AG08395 (cell line): ENCODE data around the gene STRN3.
"Not testable (repeated sequence)": the region's sequence is repeated elsewhere in the genome, so short reads cannot be mapped to it uniquely, and the experiment has no call there.

Experiments used
- DNase-seq: peaks from one replicate; pipeline ENCODE4 v3.0.0; 2012; ENCODE audit warnings: mixed read lengths, low spot score

STRN3 gene, protein sequence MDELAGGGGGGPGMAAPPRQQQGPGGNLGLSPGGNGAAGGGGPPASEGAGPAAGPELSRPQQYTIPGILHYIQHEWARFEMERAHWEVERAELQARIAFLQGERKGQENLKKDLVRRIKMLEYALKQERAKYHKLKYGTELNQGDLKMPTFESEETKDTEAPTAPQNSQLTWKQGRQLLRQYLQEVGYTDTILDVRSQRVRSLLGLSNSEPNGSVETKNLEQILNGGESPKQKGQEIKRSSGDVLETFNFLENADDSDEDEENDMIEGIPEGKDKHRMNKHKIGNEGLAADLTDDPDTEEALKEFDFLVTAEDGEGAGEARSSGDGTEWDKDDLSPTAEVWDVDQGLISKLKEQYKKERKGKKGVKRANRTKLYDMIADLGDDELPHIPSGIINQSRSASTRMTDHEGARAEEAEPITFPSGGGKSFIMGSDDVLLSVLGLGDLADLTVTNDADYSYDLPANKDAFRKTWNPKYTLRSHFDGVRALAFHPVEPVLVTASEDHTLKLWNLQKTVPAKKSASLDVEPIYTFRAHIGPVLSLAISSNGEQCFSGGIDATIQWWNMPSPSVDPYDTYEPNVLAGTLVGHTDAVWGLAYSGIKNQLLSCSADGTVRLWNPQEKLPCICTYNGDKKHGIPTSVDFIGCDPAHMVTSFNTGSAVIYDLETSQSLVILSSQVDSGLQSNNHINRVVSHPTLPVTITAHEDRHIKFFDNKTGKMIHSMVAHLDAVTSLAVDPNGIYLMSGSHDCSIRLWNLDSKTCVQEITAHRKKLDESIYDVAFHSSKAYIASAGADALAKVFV

DNA sequence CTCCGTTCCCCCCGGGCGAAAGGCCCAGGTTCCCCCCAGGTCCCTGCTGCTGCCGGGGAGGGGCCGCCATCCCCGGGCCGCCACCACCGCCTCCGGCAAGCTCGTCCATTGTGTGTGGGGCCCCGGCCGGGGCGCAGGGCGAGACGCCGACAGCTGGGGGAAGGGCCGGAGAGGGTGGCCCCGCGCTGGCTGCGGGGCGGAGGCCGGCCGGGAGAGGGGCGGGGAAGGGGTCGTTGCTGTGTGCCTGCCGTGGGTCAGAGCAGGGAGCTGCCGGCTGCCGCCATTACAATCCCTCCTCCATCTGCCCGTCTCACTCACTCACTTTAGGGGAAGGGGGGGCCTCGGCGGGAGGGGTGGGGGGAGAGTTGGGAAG is at the start of gene STRN3:
STRN3 (minus strand) TSS at position 303 of the 373 bp plus-strand sequence; CDS start at position 109, 194 bp downstream.
- no peak for DNase-seq

DNA sequence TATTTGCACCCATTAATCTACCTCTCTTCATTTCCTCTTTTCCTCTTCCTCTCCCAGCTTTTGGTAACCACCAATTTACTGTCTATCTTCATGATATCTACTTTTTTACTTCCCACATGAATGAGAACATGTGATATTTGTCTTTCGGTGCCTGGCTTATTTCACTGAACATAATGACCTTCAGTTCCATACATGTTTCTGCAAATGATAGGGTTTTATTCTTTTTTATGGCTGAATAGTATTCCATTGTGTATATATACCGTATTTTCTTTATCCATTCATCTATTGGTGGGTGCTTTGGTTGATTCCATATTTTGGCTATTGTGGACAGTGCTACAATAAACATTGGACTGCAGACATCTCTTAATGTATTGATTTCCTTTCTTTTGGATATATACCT is 49.0 kb upstream of the STRN3 start:
- no peak for DNase-seq

DNA sequence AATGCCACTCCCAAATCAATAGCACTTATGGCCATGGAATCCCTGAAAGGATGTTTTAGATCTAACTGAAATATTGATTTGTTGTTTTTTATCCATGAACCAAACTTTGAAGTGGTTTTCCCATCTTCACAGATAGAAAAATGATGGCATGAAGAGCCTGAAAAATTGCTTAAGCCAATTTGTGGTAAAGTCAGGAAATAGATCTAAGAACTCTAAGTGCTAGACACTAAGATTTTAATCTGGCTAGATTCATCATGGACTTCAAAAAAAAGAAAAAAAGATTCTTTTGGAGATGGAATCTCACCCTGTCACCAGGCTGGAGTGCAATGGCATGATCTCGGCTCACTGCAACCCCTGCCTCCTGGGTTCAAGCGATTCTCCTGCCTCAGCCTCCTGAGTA is 45.0 kb upstream of the STRN3 start:
- DNase-seq, result no peak

DNA sequence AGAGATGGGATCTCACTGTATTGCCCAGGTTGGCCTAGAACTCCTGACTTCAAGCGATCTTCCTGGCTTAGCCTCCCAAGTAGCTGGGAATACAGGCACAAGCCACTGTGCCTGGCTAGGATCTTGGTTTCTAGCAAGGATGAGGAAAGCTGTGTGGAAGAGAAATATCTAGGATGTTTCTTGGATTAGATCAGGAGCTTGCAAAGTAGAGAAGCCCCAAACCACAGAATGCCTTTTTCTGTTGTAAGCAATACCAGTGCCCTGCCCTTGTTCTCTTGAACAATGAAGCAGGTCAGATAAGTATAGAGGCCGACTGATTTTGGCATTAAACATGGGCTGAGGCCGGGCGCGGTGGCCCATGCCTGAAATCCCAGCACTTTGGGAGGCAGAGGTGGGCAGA is 44.3 kb upstream of the STRN3 start:
- peak; percentile 92 for DNase-seq

DNA sequence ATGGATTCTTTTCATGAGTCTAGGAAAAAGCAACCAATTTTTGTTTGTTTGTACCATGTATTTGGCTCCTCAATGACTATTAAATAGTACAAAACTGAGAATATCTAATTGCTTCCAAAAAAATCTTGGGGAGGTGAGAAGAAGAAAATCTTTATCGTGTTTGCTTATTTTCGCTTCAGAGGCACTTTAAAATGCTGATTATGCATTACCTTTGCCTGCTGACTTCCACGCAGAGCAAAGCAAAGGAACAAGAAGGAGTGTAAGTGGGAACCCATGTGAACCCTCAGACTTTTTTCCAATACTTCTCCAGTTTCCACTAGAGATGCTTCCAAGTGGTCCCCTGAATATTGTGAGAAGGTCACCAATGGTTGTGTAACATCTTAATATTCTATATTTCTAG is 43.2 kb upstream of the STRN3 start:
- DNase-seq, result no peak

DNA sequence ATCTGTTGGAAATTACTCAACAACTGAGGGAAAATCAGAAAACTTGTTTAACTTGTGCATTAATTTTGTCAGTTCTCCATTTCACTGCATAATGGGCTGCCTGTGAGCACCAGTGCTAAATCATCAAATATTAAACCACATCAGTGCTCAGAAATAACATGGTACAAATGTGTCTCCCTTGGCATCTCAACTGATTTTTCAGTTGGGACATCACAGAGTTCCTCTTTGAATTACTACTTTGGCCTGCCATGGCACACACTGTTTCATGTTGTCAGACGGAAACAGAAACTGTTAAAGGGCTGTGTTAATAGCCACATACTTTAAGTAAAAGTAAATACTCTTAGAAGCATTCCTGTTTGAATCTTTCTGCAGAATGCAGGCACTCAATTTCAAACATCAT is 42.1 kb upstream of the STRN3 start:
- no peak for DNase-seq

DNA sequence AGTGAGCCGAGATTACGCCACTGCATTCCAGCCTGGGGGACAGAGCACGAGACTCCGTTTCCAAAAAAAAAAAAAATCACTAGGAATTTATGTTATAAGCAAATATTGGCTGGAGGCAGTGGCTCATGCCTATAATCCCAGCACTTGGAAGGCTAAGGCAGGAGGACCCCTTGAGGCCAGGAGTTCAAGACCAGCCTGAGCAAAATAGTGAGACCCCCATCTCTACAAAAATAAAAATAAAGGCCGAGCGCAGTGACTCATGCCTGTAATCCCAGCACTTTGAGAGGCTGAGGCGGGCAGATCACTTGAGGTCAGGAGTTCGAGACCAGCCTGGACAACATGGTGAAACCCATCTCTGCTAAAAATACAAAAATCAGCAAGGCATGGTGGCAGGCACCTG is 36.7 kb upstream of the STRN3 start:
- not testable (repeated sequence) for DNase-seq

DNA sequence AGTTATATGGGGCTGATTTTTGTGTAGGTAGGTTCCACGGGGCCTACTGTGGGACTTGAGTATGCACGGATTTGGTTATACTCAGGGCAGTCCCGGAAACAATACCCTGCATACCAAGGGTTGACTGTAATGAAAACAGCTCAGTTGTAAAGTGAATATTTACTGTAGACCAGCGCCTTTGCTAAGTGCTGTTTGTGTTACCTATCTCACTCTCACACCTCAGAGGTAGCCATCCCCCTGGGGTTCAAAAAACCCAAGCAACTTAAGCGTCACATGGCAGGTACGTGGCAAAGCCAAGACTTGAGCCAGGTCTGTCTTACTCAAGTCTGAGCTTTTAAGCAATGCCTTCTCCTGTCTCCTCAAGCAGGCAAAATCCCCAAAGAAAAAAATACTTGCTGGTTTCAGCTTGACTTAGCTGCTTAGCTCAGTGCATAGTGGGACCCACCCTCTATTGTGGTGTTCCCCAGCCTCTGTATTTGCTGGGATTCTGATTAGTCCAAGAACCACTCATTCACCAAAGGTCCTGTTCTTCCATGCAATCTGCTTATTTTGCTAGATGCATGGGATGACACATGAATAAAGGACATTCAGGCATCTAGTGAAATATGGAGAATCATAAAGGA is 34.2 kb upstream of the STRN3 start:
- no peak for DNase-seq

DNA sequence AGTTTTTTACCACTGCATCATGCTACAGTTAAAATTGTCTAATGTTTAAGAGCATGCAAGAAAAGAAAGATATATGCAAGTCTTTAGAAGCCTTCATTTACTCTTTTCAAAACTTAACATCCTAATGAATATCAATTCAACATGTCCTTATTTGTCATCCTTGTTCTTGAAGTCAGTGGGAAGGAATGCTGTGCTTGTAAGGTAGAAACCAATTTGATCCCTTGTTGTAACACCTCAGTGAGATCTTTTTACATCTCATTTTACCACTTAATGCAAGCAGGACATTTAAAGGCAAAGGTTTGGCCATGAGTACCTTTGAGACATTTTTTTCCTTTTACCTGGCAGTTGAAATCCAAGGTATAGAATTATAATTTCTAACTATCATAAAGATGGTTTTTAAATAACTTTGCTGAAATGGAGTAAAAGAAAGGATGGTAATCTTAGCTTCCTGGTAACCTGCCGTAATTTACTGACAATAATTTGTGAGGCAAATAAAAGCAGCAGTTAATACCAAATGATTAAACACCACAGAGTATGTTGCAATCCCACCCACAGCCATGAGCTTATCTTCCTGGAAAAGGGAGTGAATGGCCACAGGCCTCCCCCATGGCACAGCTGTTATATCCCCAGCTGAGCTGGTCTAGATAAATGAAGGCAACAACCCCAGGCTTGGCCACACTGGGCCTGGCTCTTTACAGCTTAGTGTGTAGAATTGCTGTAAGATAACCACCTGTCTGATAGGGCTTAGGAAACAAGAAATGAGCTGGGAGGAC is 33.2 kb upstream of the STRN3 start:
- DNase-seq, result peak; percentile 41

DNA sequence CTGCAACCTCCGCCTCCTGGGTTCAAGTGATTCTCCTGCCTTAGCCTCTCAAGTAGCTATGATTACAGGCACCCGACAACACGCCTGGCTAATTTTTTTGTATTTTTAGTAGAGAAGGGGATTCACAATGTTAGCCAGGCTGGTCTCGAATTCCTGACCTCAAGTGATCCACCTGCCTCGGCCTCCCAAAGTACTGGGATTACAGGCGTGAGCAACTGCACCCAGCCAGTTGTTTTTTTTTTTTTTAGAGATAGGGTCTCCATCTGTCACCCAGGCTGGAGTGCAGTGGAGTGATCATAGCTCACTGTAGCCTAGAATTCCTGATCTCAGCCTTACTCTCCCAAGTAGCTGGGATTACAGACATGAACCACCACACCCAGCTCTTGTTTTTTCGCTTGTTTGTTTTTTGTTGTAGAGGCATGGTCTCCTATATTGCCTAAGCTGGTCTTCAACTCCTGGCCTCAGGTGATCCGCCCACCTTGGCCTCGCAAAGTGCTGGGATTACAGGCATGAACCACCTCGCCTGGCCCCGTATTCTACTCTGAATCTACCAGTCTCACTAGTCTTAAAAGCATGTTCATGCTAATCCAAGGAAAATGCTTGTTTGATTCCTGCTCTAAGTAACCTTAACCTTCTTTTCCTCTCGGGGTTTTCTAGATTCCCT is 31.7 kb upstream of the STRN3 start:
- DNase-seq, result no peak

DNA sequence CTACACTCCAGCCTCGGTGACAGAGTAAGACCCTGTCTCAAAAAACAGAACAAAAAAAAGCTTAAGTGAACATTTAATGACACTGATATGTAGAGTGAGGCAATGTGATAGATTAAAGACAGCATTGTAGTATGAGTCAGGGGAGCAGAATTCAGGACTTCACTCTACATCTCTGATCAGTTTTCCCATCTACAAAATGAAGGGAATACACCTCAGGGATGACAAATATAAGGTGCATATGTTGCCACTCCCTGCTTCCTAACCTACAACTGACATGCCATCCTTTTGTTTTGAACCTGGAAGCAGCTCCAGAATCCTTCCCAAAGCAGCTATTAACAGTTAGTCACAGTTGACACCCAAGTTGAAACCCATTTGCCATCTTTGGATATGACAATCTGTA is 30.9 kb upstream of the STRN3 start:
- no peak for DNase-seq

DNA sequence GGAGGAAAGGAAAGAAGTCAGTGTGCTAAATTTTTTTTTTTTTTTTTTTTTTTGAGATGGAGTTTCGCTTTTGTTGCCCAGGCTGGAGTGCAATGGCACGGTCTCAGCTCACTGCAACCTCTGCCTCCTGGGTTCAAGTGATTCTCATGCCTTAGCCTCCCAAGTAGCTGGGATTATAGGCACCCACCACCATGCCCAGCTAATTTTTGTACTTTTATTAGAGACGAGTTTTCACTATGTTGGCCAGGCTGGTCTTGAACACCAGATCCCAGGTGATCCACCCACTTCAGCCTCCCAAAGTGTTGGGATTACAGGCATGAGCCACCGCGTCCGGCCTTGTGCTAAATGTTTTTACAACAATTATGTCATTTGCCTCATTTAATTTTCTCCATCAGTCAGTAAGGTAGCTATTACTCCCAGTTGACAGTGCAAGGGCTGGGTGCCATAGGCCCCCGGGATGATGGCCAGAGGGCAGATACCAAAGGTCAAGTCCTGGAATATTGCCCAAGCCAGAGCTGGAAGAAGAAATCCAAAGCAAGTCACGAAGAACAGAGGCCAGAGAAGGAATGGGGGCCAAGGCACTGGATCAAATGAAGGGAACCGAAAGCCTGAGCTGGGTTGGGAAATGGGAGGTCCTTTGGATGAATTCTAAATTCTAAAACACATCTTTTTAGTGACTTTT is 26.9 kb upstream of the STRN3 start:
- DNase-seq, result not testable (repeated sequence)

DNA sequence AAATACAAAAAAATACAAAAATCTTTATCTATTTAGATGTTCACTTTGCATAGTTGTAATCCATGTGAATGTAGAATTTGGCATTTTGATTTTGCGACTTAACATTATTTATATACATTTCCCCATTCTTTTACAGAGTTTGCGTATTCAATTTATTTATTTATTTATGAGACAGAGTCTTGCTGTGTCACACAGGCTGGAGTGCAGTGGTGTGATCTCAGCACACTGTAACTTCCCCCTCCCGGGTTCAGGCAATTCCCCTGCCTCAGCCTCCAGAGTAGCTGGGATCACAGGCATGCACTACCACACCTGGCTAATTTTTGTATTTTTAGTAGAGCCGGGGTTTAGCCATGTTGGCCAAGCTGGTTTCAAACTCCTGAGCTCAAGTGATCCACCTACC is 25.3 kb upstream of the STRN3 start:
- no peak for DNase-seq

DNA sequence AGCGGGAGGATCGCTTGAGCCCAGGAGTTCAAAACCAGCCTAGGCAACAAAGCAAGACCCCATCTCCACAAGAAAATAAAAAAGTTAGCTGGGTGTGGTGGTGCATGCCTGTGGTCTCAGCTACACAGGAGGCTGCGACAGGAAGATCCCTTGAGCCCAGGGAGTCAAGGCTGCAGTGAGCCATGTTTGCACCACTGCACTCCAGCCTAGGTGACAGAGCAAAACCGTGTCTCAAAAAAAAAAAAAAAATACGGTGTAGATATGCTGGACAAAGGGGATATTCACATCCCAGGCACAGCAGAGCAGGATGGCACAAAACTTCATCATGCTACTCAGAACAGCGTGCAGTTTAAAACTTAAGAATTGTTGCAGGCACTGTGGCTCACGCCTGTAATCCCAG is 24.8 kb upstream of the STRN3 start:
- DNase-seq, result no peak

DNA sequence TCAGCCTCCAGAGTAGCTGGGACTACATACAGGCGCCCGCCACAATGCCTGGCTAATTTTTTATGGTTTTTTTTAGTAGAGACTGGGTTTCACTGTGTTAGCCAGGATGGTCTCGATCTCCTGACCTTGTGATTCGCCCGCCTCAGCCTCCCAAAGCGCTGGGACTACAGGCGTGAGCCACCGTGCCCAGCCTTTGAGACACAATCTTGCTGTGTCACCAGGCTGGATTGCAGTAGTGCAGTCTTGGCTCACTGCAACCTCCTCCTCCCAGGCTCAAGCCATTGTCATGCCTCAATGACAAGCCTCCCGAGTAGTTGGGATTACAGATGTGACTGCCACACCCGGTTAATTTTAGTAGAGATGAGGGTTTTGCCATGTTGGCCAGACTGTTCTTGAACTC is 21.3 kb upstream of the STRN3 start:
- DNase-seq, result no peak

DNA sequence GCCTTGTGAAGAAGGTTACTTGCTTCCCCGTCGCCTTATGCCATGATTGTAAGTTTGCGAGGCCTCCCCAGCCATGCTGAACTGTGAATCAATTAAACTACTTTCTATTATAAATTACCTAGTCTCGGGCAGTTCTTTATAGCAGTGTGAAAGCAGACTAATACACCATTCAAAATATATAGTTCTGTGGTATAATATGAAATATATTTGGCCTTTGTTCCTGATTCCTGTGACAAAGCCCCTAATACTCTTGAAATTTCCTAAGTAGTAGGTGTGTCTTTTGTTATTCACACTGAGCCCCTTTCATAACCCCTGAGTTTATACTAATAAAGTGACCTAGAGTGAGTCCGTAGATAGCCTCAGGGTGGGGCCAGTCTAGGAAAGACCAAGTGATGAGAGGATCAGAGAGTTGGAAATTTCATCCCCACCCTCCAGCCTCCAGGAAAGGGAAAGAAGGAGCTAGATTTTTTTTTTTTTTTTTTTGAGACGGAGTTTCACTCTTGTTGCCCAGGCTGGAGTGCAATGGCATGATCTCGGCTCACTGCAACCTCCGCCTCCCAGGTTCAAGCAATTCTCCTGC is 19.4 kb upstream of the STRN3 start:
- no peak for DNase-seq

DNA sequence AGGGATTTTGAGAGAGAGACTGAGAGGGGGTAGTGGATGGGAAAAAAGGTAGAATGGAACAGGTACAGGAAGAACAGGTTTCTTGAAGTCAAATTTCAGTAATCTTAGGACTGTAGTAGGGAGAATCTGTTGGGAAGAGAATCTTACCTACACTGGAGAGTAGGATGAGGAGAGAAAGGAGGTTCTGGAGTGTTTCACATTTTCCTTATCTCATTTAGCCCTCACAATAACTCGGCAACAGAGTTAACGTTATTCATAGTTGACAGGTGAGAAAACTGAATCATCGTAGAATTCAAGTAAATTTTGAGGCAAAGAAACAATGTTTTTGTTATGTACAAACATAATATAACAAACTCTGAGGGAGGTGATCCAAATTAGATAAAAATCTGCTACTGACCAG is 17.2 kb upstream of the STRN3 start:
- DNase-seq, result no peak

DNA sequence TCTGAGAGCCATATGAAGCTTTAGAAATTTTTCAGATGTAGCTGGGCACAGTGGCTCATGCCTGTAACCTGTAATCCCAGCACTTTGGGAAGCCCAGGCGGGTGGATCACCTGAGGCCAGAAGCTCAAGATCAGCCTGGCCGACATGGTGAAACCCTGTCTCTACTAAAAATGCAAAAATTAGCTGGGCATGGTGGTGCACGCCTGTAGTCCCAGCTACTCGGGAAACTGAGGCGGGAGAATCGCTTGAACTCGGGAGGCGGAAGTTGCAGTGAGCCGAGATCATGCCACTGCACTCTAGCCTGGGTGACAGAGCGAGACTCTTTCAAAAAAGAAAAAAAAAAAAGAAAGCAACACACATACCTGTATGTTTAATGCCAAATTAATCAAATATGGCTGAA is 16.7 kb upstream of the STRN3 start:
- not testable (repeated sequence) for DNase-seq

DNA sequence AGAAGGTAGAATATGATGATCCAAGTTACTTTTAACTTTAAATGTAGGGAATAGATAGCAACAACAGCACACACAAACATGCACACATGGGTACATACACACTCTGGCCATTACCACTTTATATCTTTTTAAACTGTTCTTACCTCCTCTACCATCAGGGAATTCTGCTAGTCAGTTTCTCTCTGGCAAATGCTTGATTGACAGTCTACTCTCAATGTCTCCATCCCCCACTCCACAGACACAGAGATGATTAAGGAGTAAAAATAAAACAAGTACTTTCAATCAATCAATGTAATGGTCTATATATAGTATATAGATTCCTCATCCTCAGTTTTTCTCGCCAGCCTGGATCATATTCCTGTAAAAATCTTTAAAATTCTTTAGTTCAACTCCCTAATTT is 16.1 kb upstream of the STRN3 start:
- no peak for DNase-seq

DNA sequence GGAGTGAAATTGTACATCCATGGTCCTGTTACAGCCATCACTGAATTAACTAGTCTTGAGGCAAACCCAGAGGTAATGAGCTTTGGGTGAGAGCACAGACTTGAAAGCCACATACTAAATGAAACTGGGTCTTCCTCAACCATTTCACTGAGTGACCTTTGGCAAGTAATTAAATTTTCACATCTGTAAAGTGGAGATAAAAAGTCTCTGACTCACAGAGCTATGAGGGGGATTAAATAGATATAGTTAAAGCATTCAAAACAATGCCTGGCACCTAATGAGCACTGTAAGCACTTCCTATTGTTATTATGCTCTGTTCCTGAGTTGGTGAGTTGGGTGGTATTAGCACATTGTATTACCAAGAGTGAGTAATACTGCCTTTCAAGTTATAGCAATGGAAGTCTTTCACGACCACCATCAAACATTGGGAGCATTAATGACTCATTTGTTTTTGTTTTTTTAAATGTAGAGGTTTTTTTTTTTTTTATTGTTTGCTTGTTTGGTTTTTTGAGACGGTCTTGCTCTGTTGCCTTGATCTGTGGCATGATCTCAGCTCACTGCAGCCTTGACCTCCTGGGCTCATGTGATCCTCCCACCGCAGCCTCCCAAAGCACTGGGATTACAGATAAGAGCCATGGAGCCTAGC is 12.5 kb upstream of the STRN3 start:
- DNase-seq, result no peak
